Upper lobe of left lung (tissue), 6 donors: ENCODE results near the gene VCP. TPM values are rescaled to one million over a fixed set of nuclear protein-coding genes. Genes with fewer than 3 reads are reported as not detected.

ENCODE experiments used
- ATAC-seq, 2 donors: fragments of 200-7000 bp; cut with Tn5 transposase; one replicate each; pipeline ENCODE4 v1.9.1; 2022; ENCODE audit warnings: mild to moderate bottlenecking in 2 of 2, moderate library complexity in 2 of 2; ENCODE audit not compliant: low FRiP score in 2 of 2
- DNase-seq, 2 donors: peaks; one replicate each; pipeline ENCODE4 v3.0.0-alpha.2; 2019 to 2020
- H3K27ac ChIP-seq, 4 donors: fragments of 200-600 bp; sonication (generic); one replicate each; pipeline ENCODE4 v1.5.1; 2016 to 2019
- H3K27me3 ChIP-seq, 4 donors: fragments of 200-600 bp; sonication (generic); one replicate each; pipeline ENCODE4 v1.5.1; 2017 to 2019
- H3K36me3 ChIP-seq, 4 donors: fragments of 200-600 bp; sonication (generic); one replicate each; pipeline ENCODE4 v1.5.1; 2016 to 2019
- H3K4me1 ChIP-seq, 4 donors: fragments of 200-600 bp; sonication (generic); one replicate each; pipeline ENCODE4 v1.5.1; 2018 to 2019
- H3K4me3 ChIP-seq, 4 donors: fragments of 200-600 bp; sonication (generic); one replicate each; pipeline ENCODE4 v1.5.1; 2017 to 2019; ENCODE audit warnings: mild to moderate bottlenecking in 2 of 4, moderate library complexity in 1 of 4
- H3K9me3 ChIP-seq, 4 donors: fragments of 200-600 bp; sonication (generic); one replicate each; pipeline ENCODE4 v1.5.1; 2018 to 2019
- EP300 ChIP-seq, 4 donors: sonication (generic); formaldehyde crosslinking; IDR thresholded peaks; one replicate each; pipeline ENCODE4 v1.5.1; 2017; ENCODE audit warnings: antibody characterized with exemption in 4 of 4, control low read depth in 2 of 4
- POLR2A ChIP-seq, 4 donors: fragments of 450-650 bp; IDR thresholded peaks; one replicate each; pipeline ENCODE4 v1.5.1; 2016 to 2017; ENCODE audit warnings: antibody characterized with exemption in 4 of 4, mild to moderate bottlenecking in 2 of 4
- POLR2AphosphoS5 ChIP-seq, 2 donors: sonication (generic); formaldehyde crosslinking; IDR thresholded peaks; one replicate each; pipeline ENCODE4 v1.5.1; 2017; ENCODE audit warnings: antibody characterized with exemption in 2 of 2
- WGBS, 2 donors: methylation state at CpG; one replicate each; pipeline ENCODE4 v1.1.5; 2017 to 2018; 5-methylcytosine and 5-hydroxymethylcytosine counted together
- total RNA-seq, 6 donors: library from RNA; depleted of rRNA in 4 of 6; stranded (reverse); fragments of >200 nt in 4 of 6; gene quantifications; one replicate each; pipeline versions ENCODE4 v1.1.0 to v1.2.1, GENCODE V29; 2016 to 2021
- TF ChIP-seq, protein P1 (sequence below), 6 experiments: fragments of 450-650 bp in 4 of 6; fragments of 200-600 bp in 2 of 6; sonication (generic) in 2 of 6; IDR thresholded peaks; one replicate each; pipeline ENCODE4 v1.5.1; 2016 to 2019; ENCODE audit warnings: antibody characterized with exemption in 6 of 6
- donor health status: DM: no; HTN: no; CAD: no; lungs with moderate emphysema.
- donor health status: DM: no; HTN: yes; CAD: no; lungs with severe emphysema.

The VCP gene
- total RNA-seq, 6 donors from 2014 or later: 170 to 215 (median 189) TPM

DNA sequence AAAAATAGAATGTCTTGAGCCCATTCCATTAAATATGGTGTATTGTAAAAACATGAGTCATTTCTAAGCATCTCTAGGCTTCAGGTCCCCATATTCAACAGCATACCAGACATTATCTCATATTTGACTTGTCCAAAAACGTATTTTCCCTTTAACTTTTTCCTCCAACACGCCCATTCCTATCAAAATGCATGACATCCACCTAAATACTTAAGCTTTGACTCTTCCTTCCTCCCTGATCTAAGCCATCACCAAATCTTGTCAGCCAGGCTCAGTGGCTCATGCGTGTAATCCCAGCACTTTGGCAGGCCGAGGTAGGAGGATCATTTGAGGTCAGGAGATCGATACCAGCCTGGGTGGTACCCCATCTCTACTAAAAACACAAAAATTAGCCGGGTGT is 23.9 kb downstream of the VCP start:
- no peaks in the 10 kb centered on the region for H3K27me3 ChIP-seq
- TF ChIP-seq POLR2AphosphoS5 (IDR thresholded peaks at IDR 0.05) (no peak), POLR2A (IDR thresholded peaks at IDR 0.05) (no peak), EP300 (IDR thresholded peaks at IDR 0.05) (no peak)
- TF ChIP-seq, protein P1, sequence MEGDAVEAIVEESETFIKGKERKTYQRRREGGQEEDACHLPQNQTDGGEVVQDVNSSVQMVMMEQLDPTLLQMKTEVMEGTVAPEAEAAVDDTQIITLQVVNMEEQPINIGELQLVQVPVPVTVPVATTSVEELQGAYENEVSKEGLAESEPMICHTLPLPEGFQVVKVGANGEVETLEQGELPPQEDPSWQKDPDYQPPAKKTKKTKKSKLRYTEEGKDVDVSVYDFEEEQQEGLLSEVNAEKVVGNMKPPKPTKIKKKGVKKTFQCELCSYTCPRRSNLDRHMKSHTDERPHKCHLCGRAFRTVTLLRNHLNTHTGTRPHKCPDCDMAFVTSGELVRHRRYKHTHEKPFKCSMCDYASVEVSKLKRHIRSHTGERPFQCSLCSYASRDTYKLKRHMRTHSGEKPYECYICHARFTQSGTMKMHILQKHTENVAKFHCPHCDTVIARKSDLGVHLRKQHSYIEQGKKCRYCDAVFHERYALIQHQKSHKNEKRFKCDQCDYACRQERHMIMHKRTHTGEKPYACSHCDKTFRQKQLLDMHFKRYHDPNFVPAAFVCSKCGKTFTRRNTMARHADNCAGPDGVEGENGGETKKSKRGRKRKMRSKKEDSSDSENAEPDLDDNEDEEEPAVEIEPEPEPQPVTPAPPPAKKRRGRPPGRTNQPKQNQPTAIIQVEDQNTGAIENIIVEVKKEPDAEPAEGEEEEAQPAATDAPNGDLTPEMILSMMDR (IDR thresholded peaks at IDR 0.05): no peak
- ATAC-seq (no peak), DNase-seq (no peak)
- peaks cover 3 to 83% (median 42%) of the 10 kb centered on the region in 4 donors for H3K36me3 ChIP-seq
- H3K4me3 ChIP-seq: no peak overlapping the region
- no peak overlapping the region for H3K27ac ChIP-seq
- no peaks in the 10 kb centered on the region for H3K4me1 ChIP-seq
- no peaks in the 10 kb centered on the region for H3K9me3 ChIP-seq
- WGBS, 2 donors: 96 to 98% methylated on average over 6 of the region's 6 CpGs

DNA sequence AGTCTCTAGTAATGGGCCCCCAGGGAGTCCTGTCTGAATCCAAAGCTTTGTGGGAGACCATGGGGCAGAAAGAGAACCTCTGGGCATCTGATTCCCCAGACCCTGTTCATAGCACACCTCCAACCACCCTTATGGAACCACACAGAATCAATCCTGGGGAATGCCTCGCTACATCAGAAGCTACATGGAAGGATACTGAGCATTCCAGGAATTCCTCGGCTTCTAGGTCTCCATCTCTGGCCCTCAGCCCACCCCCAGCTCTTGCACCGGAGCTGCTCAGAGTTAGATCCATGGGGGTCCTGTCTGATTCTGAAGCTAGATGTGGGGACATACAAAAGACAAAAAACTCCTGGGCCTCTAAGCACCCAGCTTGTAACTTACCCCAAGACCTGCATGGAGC is 28.4 kb downstream of the VCP start:
- Histone ChIP-seq H3K9me3 (no peaks in the 10 kb centered on the region), H3K27me3 (no peaks in the 10 kb centered on the region), H3K4me3 (no peak overlapping the region), H3K27ac (no peak overlapping the region), H3K4me1 (no peaks in the 10 kb centered on the region), H3K36me3 (peaks cover 0 to 54% (median 25%) of the 10 kb centered on the region in 4 donors)
- no peak for ATAC-seq
- no peak for DNase-seq
- TF ChIP-seq, protein P1 (IDR thresholded peaks at IDR 0.05): no peak
- TF ChIP-seq EP300 (IDR thresholded peaks at IDR 0.05): no peak
- no peak for TF ChIP-seq POLR2A (IDR thresholded peaks at IDR 0.05)
- no peak for TF ChIP-seq POLR2AphosphoS5 (IDR thresholded peaks at IDR 0.05)
- WGBS, 2 donors: 91 to 94% methylated on average over 3 of the region's 3 CpGs

DNA sequence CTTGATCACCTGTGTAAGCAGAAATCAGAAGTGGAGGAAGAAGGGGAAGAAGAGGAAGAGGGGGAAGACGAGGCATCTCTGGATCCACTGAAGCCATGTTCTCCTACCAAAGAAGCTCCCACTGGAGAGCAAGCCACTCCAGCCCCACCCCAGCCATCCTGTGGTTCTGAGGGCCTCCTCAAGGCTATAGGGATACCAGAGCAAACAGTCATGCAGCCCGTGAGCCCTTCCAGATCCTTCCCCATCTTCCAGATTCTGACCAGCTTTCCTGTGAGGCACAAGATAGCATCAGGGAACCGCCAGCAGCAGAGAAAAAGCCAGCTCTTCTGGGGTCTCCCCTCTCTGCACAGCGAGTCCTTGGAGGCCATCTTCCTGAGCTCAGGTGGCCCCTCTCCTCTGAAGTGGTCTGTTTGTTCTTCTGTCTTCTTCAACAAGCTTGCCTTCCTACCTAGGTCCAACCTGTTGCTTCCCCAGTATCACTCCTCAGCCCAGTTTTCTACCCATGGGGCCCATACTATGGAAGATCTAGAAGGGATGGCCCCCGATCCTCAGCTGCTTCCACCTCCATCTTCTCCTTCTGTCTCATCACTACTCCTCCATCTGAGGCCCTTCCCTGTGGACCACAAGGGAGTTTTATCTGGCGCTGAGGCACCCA is 29.4 kb downstream of the VCP start:
- Histone ChIP-seq H3K4me1 (no peaks in the 10 kb centered on the region), H3K27me3 (no peaks in the 10 kb centered on the region), H3K4me3 (no peak overlapping the region), H3K27ac (no peak overlapping the region), H3K9me3 (no peaks in the 10 kb centered on the region), H3K36me3 (peaks cover 0 to 44% (median 21%) of the 10 kb centered on the region in 4 donors)
- WGBS, 2 donors: 93 to 95% methylated on average over 6 of the region's 6 CpGs
- TF ChIP-seq POLR2A (IDR thresholded peaks at IDR 0.05) (no peak), EP300 (IDR thresholded peaks at IDR 0.05) (no peak), POLR2AphosphoS5 (IDR thresholded peaks at IDR 0.05) (no peak)
- TF ChIP-seq, protein P1 (IDR thresholded peaks at IDR 0.05): no peak
- ATAC-seq: no peak
- DNase-seq: no peak

DNA sequence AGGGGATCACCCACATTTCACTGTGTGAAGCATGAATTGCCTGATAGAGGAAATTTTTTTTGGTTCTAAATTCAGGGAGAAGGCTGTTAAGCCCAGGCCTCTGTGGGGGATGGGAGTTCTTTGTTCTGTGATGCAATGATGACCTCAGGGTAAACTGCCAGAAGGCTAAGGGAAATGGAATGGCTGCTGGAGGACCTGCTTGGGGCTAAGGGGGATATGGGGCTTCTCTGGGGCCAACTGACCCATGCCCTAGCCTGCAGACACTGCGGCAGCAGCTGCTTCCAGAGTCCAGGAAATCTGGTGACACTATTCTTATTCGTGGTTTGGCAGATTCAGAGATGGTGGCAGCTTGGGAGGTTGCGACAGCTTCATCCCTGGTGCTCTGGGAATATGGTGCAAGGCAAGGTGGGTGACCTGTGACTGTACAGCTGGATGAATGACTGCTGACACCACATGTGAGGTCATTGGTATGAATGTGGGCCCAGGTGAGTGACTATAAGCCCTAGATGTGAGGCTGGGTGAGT is 30.3 kb downstream of the VCP start:
- no peak overlapping the region for H3K27ac ChIP-seq
- ATAC-seq: no peak
- TF ChIP-seq POLR2AphosphoS5 (IDR thresholded peaks at IDR 0.05) (no peak), POLR2A (IDR thresholded peaks at IDR 0.05) (no peak), EP300 (IDR thresholded peaks at IDR 0.05) (no peak)
- TF ChIP-seq, protein P1 (IDR thresholded peaks at IDR 0.05): no peak
- no peaks in the 10 kb centered on the region for H3K27me3 ChIP-seq
- H3K9me3 ChIP-seq: no peaks in the 10 kb centered on the region
- 71 to 77% methylated on average over 3 of the region's 3 CpGs for WGBS, 2 donors
- H3K36me3 ChIP-seq: peaks cover 0 to 39% (median 18%) of the 10 kb centered on the region in 4 donors
- no peak for DNase-seq
- no peak overlapping the region for H3K4me3 ChIP-seq
- H3K4me1 ChIP-seq: no peaks in the 10 kb centered on the region
